ENCODE results near the gene EGFR.
"Not testable (repeated sequence)": the region's sequence is repeated elsewhere in the genome, so short reads cannot be mapped to it uniquely, and the experiment has no call there.

Gene EGFR

DNA sequence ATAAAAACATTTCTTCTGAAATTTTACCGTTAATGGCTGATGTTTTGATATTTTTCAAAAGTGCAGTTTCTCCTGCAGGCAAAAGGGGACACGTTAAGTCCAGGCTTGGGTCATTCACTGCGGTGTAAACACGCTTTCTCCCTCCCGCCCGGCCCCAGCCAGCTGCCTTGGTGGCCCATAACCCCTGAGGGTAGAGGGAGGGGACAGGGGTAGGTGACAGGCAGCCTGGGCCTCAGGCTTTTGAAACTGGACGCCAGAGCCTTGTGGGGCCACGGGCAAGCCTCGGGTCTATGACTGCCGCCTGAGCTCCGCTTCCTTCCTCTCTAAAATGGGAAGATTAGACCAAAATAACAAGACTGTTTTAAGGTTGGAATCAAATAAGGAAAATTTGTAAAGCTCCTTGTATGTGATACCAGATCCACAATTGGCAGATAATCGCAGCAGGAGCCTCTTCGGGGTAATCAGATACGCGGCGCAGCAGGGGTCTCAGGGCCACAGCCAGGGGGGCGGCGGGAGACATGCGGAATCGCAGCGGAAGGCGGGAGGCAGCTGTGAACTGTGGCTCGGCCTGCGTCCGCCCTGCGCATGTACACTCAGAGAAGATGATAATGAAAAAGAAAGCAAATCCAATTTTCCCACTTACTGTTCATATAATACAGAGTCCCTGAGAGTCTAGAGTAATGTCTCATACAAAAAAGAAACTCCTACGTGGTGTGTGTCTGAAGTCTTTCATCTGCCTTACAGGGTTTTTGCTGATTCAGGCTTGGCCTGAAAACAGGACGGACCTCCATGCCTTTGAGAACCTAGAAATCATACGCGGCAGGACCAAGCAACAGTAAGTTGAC lies 138.3 kb downstream of the EGFR start:
- intact Hi-C loops (cut with DNase I): no loop called here
- no peak for DNase-seq

- DNase-seq: no peak
- intact Hi-C loops (cut with DNase I): no loop called here
Measured at GRCh38 chr7:55157764-55158105, 138.9 kb downstream of the EGFR start.

DNA sequence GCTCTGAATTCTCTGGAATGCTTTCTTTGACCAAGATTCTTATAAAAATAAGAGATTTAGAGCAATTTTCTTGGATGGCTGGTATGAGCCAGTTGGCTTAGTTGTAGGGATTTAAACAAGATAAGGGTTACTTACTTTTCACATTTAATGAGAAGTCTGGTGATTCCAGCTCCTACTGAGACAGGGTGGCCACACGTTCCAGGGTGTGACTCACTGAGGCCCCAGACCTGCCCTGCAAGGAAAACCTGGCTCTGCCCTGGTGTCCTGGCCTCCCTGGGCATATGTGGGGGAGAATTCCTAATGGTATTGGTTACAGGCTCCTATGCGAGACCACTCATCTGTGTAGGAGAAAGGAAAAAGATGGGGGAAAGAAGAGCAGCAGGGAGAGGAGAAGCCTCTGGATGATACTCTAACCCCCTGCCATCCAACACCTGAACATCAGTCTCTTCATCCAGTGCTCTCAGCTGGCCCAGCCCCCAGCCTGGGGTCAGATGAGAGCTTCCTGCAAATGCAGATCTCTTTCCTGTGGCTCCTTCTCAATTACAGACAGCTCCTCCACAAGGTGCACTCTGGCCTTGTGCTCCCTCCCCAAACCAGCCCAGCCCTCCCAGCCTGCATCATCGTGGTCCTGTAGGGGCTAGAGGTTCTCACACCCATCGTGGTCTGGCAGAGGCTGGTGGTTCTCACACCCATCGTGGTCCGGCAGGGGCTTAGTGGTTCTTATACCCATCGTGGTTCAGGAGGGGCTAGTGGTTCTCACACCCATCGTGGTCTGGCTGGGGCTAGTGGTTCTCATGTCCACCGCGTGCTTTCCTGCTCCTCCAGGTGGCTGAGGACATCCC lies 139.9 kb downstream of the EGFR start:
- intact Hi-C loops (cut with DNase I): no loop called here
- no peak for DNase-seq

- intact Hi-C loops (cut with DNase I): no loop called here
- no peak for DNase-seq
Measured at GRCh38 chr7:55160539-55160938, 141.7 kb downstream of the EGFR start.

- DNase-seq: no peak
- intact Hi-C loops (cut with DNase I): no loop called here
Measured at GRCh38 chr7:55161154-55161687, 142.4 kb downstream of the EGFR start.

GRCh38 chr7:55162476-55162875 lies 143.7 kb downstream of the EGFR start:
- no peak for DNase-seq
- intact Hi-C loops (cut with DNase I): no loop called here

- no peak for DNase-seq
- intact Hi-C loops (cut with DNase I): no loop called here
Measured at GRCh38 chr7:55163733-55164132, 144.9 kb downstream of the EGFR start.

GRCh38 chr7:55164527-55164926 lies 145.7 kb downstream of the EGFR start:
- DNase-seq: no peak
- intact Hi-C loops (cut with DNase I): no loop called here

DNA sequence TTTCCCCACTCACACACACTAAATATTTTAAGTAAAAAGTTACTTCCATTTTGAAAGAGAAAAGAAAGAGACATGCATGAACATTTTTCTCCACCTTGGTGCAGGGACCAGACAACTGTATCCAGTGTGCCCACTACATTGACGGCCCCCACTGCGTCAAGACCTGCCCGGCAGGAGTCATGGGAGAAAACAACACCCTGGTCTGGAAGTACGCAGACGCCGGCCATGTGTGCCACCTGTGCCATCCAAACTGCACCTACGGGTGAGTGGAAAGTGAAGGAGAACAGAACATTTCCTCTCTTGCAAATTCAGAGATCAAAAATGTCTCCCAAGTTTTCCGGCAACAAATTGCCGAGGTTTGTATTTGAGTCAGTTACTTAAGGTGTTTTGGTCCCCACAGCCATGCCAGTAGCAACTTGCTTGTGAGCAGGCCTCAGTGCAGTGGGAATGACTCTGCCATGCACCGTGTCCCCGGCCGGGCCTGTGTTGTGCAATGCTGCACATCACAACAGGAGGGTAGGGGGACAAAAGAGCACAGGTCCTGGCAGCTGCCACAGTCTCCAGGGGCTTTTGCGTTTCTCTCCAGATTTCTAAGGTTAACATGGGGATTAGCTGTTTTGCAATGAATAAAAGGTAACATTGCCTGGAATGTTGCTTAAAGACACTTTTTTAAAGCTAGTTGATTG lies 146.5 kb downstream of the EGFR start:
- no peak for DNase-seq

DNA sequence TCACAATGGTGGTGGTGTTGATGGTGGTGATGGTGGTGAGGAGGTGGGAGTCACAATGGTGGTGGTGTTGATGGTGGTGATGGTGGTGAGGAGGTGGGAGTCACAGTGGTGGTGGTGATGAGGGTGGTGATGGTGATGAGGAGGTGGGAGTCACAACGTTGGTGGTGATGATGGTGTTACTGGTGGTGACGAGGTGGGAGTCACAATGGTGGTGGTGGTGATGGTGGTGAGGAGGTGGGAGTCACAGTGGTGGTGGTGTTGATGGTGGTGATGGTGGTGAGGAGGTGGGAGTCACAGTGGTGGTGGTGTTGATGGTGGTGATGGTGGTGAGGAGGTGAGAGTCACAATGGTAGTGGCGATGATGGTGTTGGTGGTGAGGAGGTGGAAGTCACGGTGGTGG lies 148.5 kb downstream of the EGFR start:
- intact Hi-C loops (cut with DNase I); DNase-seq: not testable (repeated sequence)

More for the DNA sequence above, 146.5 kb downstream of the EGFR start:
- intact Hi-C loops (cut with DNase I): no loop called here

GRCh38 chr7:55170335-55171069 lies 151.7 kb downstream of the EGFR start:
- DNase-seq: no peak

GRCh38 chr7:55171157-55171556 lies 152.3 kb downstream of the EGFR start:
- intact Hi-C loops (cut with DNase I): no loop called here
- DNase-seq: peak in 1 of 10 donors; percentile 35

More at GRCh38 chr7:55170335-55171069, 151.7 kb downstream of the EGFR start:
- intact Hi-C loops (cut with DNase I): no loop called here

DNA sequence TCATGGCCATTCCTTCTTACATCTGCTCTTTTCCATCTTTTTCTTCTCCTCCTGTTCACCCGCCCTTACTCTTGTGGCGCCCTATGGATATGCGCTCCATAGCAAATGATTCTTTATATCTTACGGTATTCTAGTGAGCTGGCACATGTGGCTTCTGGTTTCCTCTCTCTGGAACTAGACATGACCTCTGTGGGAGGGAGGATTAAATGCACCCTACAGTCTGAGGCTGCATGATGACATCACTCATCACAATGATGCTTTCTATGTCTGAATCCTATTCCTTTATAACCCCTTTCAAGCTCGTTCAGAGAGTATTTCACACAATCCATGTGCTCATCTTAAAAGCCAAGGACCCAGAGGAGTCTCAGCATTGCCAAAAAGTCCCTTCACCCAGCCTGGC lies 153.3 kb downstream of the EGFR start:
- no peak for DNase-seq
- intact Hi-C loops (cut with DNase I): no loop called here

DNA sequence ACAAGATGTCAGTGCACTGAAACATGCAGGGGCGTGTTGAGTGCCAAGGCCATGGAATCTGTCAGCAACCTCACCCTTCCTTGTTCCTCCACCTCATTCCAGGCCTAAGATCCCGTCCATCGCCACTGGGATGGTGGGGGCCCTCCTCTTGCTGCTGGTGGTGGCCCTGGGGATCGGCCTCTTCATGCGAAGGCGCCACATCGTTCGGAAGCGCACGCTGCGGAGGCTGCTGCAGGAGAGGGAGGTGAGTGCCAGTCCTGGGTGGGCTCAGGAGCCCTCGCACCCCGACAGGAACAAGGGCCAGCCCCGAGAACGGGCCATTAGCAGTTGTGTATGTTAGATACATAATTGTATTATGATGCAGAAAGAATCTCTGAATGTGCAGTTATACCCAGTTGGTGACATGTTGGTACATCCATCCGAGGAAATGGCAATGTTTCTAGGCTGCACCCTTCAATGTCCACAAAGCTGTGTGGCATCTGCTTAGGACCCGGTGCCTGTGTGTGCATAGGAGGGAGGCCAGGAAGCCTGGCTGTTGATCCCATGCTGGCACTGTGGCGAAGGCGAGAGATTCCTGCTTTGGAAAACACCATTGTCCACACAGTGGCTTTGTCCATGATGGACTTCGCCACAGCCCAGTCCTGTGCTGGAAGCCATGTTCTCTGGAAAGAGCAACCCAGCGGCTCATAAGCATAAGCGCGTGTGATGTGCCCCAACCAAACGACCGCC lies 154.2 kb downstream of the EGFR start:
- intact Hi-C loops (cut with DNase I): no loop called here

GRCh38 chr7:55173671-55174070 lies 154.9 kb downstream of the EGFR start:
- intact Hi-C loops (cut with DNase I): no loop called here
- no peak for DNase-seq

More for the DNA sequence above, 154.2 kb downstream of the EGFR start:
- DNase-seq: no peak

GRCh38 chr7:55174456-55174855 lies 155.6 kb downstream of the EGFR start:
- no peak for DNase-seq
- intact Hi-C loops (cut with DNase I): no loop called here

DNA sequence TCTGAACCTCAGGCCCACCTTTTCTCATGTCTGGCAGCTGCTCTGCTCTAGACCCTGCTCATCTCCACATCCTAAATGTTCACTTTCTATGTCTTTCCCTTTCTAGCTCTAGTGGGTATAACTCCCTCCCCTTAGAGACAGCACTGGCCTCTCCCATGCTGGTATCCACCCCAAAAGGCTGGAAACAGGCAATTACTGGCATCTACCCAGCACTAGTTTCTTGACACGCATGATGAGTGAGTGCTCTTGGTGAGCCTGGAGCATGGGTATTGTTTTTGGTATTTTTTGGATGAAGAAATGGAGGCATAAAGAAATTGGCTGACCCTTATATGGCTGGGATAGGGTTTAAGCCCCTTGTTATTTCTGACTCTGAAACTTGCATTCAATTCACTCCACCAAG lies 156.0 kb downstream of the EGFR start:
- intact Hi-C loops (cut with DNase I): no loop called here
- DNase-seq: no peak

DNA sequence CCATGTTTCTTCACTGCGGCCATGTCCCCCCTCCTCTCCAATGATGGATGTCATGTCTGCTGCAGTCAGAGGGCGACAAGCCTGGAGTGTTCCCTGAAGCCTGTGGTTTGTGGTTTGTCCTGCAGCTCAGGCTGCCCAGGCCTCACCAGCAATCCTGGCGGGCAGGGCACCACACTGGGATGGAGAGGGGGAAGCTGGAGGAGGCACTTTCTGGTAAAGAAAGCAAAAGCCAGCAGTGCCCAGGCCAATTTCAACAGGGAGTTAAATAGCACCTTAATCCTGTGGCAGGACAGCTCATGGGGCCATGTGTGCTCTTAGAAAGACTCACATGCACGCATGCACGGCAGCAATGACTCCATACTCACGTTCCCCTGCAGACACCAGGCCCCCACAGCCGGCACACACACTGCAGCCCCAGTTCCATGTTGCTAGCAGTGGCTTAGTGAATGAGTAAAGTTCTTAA lies 158.3 kb downstream of the EGFR start:
- peak in 1 of 10 donors; percentile 56 for DNase-seq
- intact Hi-C loops (cut with DNase I): no loop called here

DNA sequence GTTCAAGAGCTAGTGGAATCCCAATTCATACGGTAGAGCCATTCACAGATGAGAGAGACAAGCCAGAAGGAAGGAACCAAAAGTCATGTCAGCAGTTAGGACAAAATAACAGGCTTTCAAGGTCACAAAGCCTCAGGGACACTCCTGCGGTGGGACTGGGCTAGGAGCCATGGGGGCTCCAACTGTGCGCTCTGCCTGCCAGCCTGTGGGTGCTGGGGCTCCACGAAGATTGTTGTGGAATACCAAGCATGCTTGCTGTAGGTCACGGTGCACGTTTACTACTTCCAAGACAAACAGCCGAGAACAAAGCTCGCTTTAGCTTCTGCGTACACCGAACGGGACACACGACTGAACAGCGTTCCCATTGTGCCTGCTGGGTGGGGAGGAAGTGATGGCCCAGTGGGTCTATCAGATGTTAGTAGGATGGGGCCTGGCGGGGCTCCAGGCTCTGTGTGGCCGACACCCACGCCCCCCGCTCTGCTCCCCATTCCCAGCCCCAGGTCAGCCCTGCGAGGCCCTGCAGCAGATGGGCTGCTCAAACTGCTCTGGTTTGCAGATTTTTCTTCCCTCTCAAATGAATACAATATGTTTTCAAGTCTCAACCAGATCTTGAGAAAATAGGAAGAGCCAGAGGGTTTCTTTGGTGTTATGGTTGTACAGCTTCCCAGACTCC lies 158.9 kb downstream of the EGFR start:
- intact Hi-C loops (cut with DNase I): no loop called here
- DNase-seq: peak in 4 of 10 donors; percentile 22 to 80 (median 35)
